Activated CD4-positive, alpha-beta T cell treated with anti-CD3 and anti-CD28 coated beads, Interleukin-2, amount 50 U/mL, for 4 hours (primary cell): Measurements from ENCODE around the gene GPR62.

ENCODE experiments used
- DNase-seq, 2 experiments: peaks; one replicate each; pipeline ENCODE4 v3.0.0-alpha.2; 2020

Gene GPR62

GRCh38 chr3:51955893-51956770, 951 bp downstream of the GPR62 start:
- DNase-seq = no peak

- DNase-seq = no peak
Observed at GRCh38 chr3:51957520-51958205, 2.5 kb downstream of the GPR62 start.

GRCh38 chr3:51958603-51959521, 3.7 kb downstream of the GPR62 start:
- DNase-seq = no peak

GRCh38 chr3:51959651-51960050, 4.5 kb downstream of the GPR62 start:
- no peak for DNase-seq

- no peak for DNase-seq
Observed at GRCh38 chr3:51960386-51960785, 5.2 kb downstream of the GPR62 start.

- DNase-seq = no peak
Observed at GRCh38 chr3:51961011-51961410, 5.8 kb downstream of the GPR62 start.

GRCh38 chr3:51961602-51962569, 6.7 kb downstream of the GPR62 start:
- no peak for DNase-seq

- DNase-seq = no peak
Observed at GRCh38 chr3:51962854-51963530, 7.8 kb downstream of the GPR62 start.

GRCh38 chr3:51963951-51964451, 8.8 kb downstream of the GPR62 start:
- DNase-seq = no peak

- no peak for DNase-seq
Observed at GRCh38 chr3:51964521-51964920, 9.3 kb downstream of the GPR62 start.

- no peak for DNase-seq
Observed at GRCh38 chr3:51966016-51966415, 10.8 kb downstream of the GPR62 start.

- no peak for DNase-seq
Observed at GRCh38 chr3:51966486-51966885, 11.3 kb downstream of the GPR62 start.

GRCh38 chr3:51966922-51967383, 11.8 kb downstream of the GPR62 start:
- DNase-seq = no peak

- DNase-seq = no peak
Observed at GRCh38 chr3:51967384-51968169, 12.4 kb downstream of the GPR62 start, which contains the start of gene PCBP4. Gene PCBP4, minus strand, starts transcription at chr3:51967454. Its CDS starts 6,214 bp downstream, at chr3:51961240.

- no peak for DNase-seq
Observed at GRCh38 chr3:51968170-51968775, 13.1 kb downstream of the GPR62 start.

- DNase-seq = no peak
Observed at GRCh38 chr3:51968883-51969678, 13.9 kb downstream of the GPR62 start.

GRCh38 chr3:51969841-51970240, 14.7 kb downstream of the GPR62 start:
- DNase-seq = no peak

- no peak for DNase-seq
Observed at GRCh38 chr3:51970606-51971300, 15.6 kb downstream of the GPR62 start.
